IMR-90 (cell line): Measurements from ENCODE around the gene CDCP2. TPM values are rescaled to one million over a fixed set of nuclear protein-coding genes. Genes with fewer than 3 reads are reported as not detected.

Experiments used
- ATAC-seq: fragments of 200-7000 bp; cut with Tn5 transposase; 2 replicates; pipeline ENCODE4 v1.9.1; 2020; ENCODE audit warnings: low read depth, mild to moderate bottlenecking, moderate library complexity
- BruUV-seq: library from RNA; stranded (reverse); fragments of 400-500 nt; replicated peaks from 2 replicates; lab custom pipeline; 2021; lab: Mats Ljungman, UMichigan
- CTCF ChIA-PET: fragments of 300-600 bp; formaldehyde crosslinking; extraction: SDS; loops from one replicate; lab custom pipeline; 2021; ENCODE audit warnings: antibody characterized with exemption; lab: Yijun Ruan, JAX
- POLR2A ChIA-PET: fragments of 300-600 bp; sonication (Branson Sonifier 250); formaldehyde crosslinking; loops from one replicate; lab custom pipeline; 2022; ENCODE audit warnings: antibody characterized with exemption; ENCODE audit not compliant: unreplicated experiment; lab: Charles Lee
- DNase-seq: peaks from one replicate; pipeline ENCODE4 v3.0.0; 2013
- H2AFZ ChIP-seq: replicated peaks from 2 replicates; pipeline ENCODE3; 2013; ENCODE audit warnings: low read length, mild to moderate bottlenecking; ENCODE audit not compliant: poor library complexity
- H2AK5ac ChIP-seq: 2 replicates; pipeline ENCODE4 v1.6.1; 2013; ENCODE audit warnings: low read depth, low read length, inconsistent platforms
- H2AK9ac ChIP-seq: replicated peaks from 2 replicates; pipeline ENCODE3; 2013; ENCODE audit warnings: mild to moderate bottlenecking, low read depth, low read length, moderate library complexity; ENCODE audit not compliant: poor library complexity
- H2BK120ac ChIP-seq: 2 replicates; pipeline ENCODE4 v1.6.1; 2013; ENCODE audit warnings: low read depth, low read length, inconsistent platforms
- H2BK15ac ChIP-seq: 3 replicates; pipeline ENCODE4 v1.6.1; 2013; ENCODE audit warnings: low read depth, low read length, inconsistent platforms
- H2BK20ac ChIP-seq: 2 replicates; pipeline ENCODE4 v1.6.1; 2013; ENCODE audit warnings: low read depth, mild to moderate bottlenecking, inconsistent platforms, low read length, moderate library complexity
- H2BK5ac ChIP-seq: 2 replicates; pipeline ENCODE4 v1.6.1; 2013; ENCODE audit warnings: mild to moderate bottlenecking, low read depth, low read length, inconsistent platforms; ENCODE audit not compliant: poor library complexity, severe bottlenecking
- H3K14ac ChIP-seq: replicated peaks from 2 replicates; pipeline ENCODE4 v1.6.1; 2013; ENCODE audit warnings: low read depth, low read length, inconsistent platforms
- H3K18ac ChIP-seq: 2 replicates; pipeline ENCODE4 v1.6.1; 2013; ENCODE audit warnings: low read depth, low read length, control low read depth
- H3K23ac ChIP-seq: 2 replicates; pipeline ENCODE4 v1.6.1; 2013; ENCODE audit warnings: low read depth, low read length, inconsistent platforms
- H3K27ac ChIP-seq: 2 replicates; pipeline ENCODE4 v1.5.1; 2013; ENCODE audit warnings: mild to moderate bottlenecking, control low read depth, low read length; ENCODE audit not compliant: insufficient read depth
- H3K27me3 ChIP-seq: 2 replicates; pipeline ENCODE4 v1.6.1; 2013; ENCODE audit warnings: low read length; ENCODE audit not compliant: control insufficient read depth, insufficient read depth
- H3K36me3 ChIP-seq: 2 replicates; pipeline ENCODE4 v1.6.1; 2013; ENCODE audit warnings: low read length, mixed read lengths; ENCODE audit not compliant: control insufficient read depth, insufficient read depth
- H3K4ac ChIP-seq: 2 replicates; pipeline ENCODE4 v1.6.1; 2013; ENCODE audit warnings: low read depth, low read length, inconsistent platforms
- H3K4me1 ChIP-seq: 2 replicates; pipeline ENCODE4 v1.6.1; 2013; ENCODE audit warnings: low read length, mixed read lengths; ENCODE audit not compliant: control insufficient read depth, insufficient read depth
- H3K4me2 ChIP-seq: 2 replicates; pipeline ENCODE4 v1.6.1; 2013; ENCODE audit warnings: low read depth, mild to moderate bottlenecking, control low read depth, low read length, moderate library complexity
- H3K4me3 ChIP-seq: 2 replicates; pipeline ENCODE4 v1.5.1; 2013; ENCODE audit warnings: low read depth, mild to moderate bottlenecking, control low read depth, low read length, moderate library complexity; ENCODE audit not compliant: insufficient read depth
- H3K56ac ChIP-seq: 2 replicates; pipeline ENCODE4 v1.6.1; 2013; ENCODE audit warnings: low read length, inconsistent platforms; ENCODE audit not compliant: insufficient read depth; ENCODE audit errors: extremely low read depth
- H3K79me1 ChIP-seq, 2 experiments: 2 replicates each; pipeline ENCODE4 v1.6.1; 2013; ENCODE audit warnings: low read length in 2 of 2, inconsistent platforms in 1 of 2, low read depth in 1 of 2
- H3K9ac ChIP-seq: 2 replicates; pipeline ENCODE4 v1.6.1; 2013; ENCODE audit warnings: low read depth, low read length, control low read depth
- H3K9me1 ChIP-seq: 2 replicates; pipeline ENCODE4 v1.6.1; 2013; ENCODE audit warnings: low read length, inconsistent platforms; ENCODE audit not compliant: insufficient read depth
- H3K9me3 ChIP-seq: 2 replicates; pipeline ENCODE4 v1.6.1; 2013; ENCODE audit warnings: low read length; ENCODE audit not compliant: control insufficient read depth, insufficient read depth
- H4K20me1 ChIP-seq: 2 replicates; pipeline ENCODE4 v1.6.1; 2013; ENCODE audit warnings: low read length, inconsistent platforms; ENCODE audit not compliant: insufficient read depth
- H4K5ac ChIP-seq: 2 replicates; pipeline ENCODE4 v1.6.1; 2013; ENCODE audit warnings: mild to moderate bottlenecking, low read depth, low read length, control low read depth
- H4K8ac ChIP-seq, 2 experiments: 2 replicates each; pipeline ENCODE4 v1.6.1; 2013; ENCODE audit warnings: low read depth in 2 of 2, low read length in 2 of 2, control low read depth in 1 of 2, inconsistent platforms in 1 of 2
- H4K91ac ChIP-seq: 2 replicates; pipeline ENCODE4 v1.6.1; 2013; ENCODE audit warnings: low read depth, low read length, inconsistent platforms; ENCODE audit not compliant: insufficient read depth
- BHLHE40 ChIP-seq: fragments of 150-350 bp; IDR thresholded peaks from 2 replicates; pipeline ENCODE4 v1.6.1; 2016; ENCODE audit warnings: mild to moderate bottlenecking, low read depth, low read length
- CEBPB ChIP-seq: IDR thresholded peaks from 2 replicates; pipeline ENCODE4 v1.6.1; 2012; ENCODE audit warnings: low read depth, low read length, improper control_type of control experiment
- CHD1 ChIP-seq: IDR thresholded peaks from 2 replicates; pipeline ENCODE4 v1.6.1; 2012; ENCODE audit warnings: low read depth, low read length, improper control_type of control experiment
- FOS ChIP-seq: fragments of 150-350 bp; IDR thresholded peaks from 2 replicates; pipeline ENCODE4 v1.6.1; 2016; ENCODE audit warnings: low read depth, low read length
- MAFK ChIP-seq: IDR thresholded peaks from 2 replicates; pipeline ENCODE4 v1.6.1; 2012; ENCODE audit warnings: low read depth, low read length, improper control_type of control experiment
- MAZ ChIP-seq: IDR thresholded peaks from 2 replicates; pipeline ENCODE4 v1.6.1; 2012; ENCODE audit warnings: low read depth, mild to moderate bottlenecking, low read length, improper control_type of control experiment, moderate library complexity, borderline replicate concordance
- MXI1 ChIP-seq: IDR thresholded peaks from 2 replicates; pipeline ENCODE4 v1.6.1; 2012; ENCODE audit warnings: low read depth, mild to moderate bottlenecking, low read length, moderate library complexity, borderline replicate concordance
- NFE2L2 ChIP-seq: fragments of 150-350 bp; IDR thresholded peaks from 2 replicates; pipeline ENCODE4 v1.6.1; 2016; ENCODE audit warnings: low read depth, mild to moderate bottlenecking, low read length
- POLR2A ChIP-seq: IDR thresholded peaks from 2 replicates; pipeline ENCODE4 v1.6.1; 2012; ENCODE audit warnings: mild to moderate bottlenecking, low read depth, low read length
- RAD21 ChIP-seq: IDR thresholded peaks from 2 replicates; pipeline ENCODE4 v1.6.1; 2012; ENCODE audit warnings: low read length, improper control_type of control experiment
- RCOR1 ChIP-seq: IDR thresholded peaks from 2 replicates; pipeline ENCODE4 v1.6.1; 2012; ENCODE audit warnings: mild to moderate bottlenecking, low read length, improper control_type of control experiment; ENCODE audit not compliant: insufficient replicate concordance
- RFX5 ChIP-seq: IDR thresholded peaks from 2 replicates; pipeline ENCODE4 v1.8.0; 2012; ENCODE audit warnings: low read depth, mild to moderate bottlenecking, low read length, moderate library complexity
- SMC3 ChIP-seq: fragments of 150-350 bp; IDR thresholded peaks from 2 replicates; pipeline ENCODE4 v1.6.1; 2016; ENCODE audit warnings: low read depth, mild to moderate bottlenecking, antibody characterized with exemption, low read length, moderate library complexity
- USF2 ChIP-seq: fragments of 150-350 bp; IDR thresholded peaks from 2 replicates; pipeline ENCODE4 v1.6.1; 2017; ENCODE audit warnings: mild to moderate bottlenecking, antibody characterized with exemption, low read length, low read depth
- WGBS, 2 experiments: methylation state at CpG; one replicate each; pipeline versions ENCODE4 v1.1.5 to v1.1.7; 2013; ENCODE audit warnings: missing lambda C conversion rate in 2 of 2; ENCODE audit not compliant: insufficient read length in 1 of 2; ENCODE audit errors: extremely low coverage in 2 of 2; 5-methylcytosine and 5-hydroxymethylcytosine counted together
- dilution Hi-C: fragments of 300-500 bp; cut with HindIII; formaldehyde crosslinking; loops from one replicate; pipeline ENCODE4 v1.14.3; 2018; ENCODE audit warnings: low sequenced_read_pairs; ENCODE audit not compliant: unreplicated experiment
- in situ Hi-C: fragments of 300-500 bp; cut with MboI; formaldehyde crosslinking; loops from 3 replicates; pipeline ENCODE4 v1.14.3; 2019; ENCODE audit warnings: low sequenced_read_pairs, inconsistent platforms, mixed read lengths
- intact Hi-C: fragments of 100-400 bp; cut with micrococcal nuclease; formaldehyde crosslinking; loops from 2 replicates; pipeline ENCODE4 v1.10.0; 2022
- polyA plus RNA-seq, 3 experiments: library from polyadenylated mRNA; depleted of rRNA; stranded (reverse); fragments of >200 nt; gene quantifications; 2 replicates each; pipeline ENCODE4 v1.2.3, GENCODE V29; 2012; ENCODE audit warnings: low replicate concordance in 1 of 3
- total RNA-seq: library from RNA; depleted of rRNA; stranded (reverse); fragments of >200 nt; gene quantifications from 2 replicates; pipeline ENCODE4 v1.2.3, GENCODE V29; 2012
- TF ChIP-seq, protein P1 (sequence below): conservative IDR thresholded peaks from 2 replicates; pipeline ENCODE4 v1.5.1; 2012; ENCODE audit warnings: mild to moderate bottlenecking, low read depth, low read length, improper control_type of control experiment
- TF ChIP-seq, protein P2 (sequence below): fragments of 150-350 bp; IDR thresholded peaks from 2 replicates; pipeline ENCODE4 v1.6.1; 2016; ENCODE audit warnings: low read depth, mild to moderate bottlenecking, low read length, moderate library complexity, borderline replicate concordance

The CDCP2 gene
- total and polyA plus RNA-seq, 2 of the 4 experiments (the other 2 are of a cell fraction), result not detected

DNA sequence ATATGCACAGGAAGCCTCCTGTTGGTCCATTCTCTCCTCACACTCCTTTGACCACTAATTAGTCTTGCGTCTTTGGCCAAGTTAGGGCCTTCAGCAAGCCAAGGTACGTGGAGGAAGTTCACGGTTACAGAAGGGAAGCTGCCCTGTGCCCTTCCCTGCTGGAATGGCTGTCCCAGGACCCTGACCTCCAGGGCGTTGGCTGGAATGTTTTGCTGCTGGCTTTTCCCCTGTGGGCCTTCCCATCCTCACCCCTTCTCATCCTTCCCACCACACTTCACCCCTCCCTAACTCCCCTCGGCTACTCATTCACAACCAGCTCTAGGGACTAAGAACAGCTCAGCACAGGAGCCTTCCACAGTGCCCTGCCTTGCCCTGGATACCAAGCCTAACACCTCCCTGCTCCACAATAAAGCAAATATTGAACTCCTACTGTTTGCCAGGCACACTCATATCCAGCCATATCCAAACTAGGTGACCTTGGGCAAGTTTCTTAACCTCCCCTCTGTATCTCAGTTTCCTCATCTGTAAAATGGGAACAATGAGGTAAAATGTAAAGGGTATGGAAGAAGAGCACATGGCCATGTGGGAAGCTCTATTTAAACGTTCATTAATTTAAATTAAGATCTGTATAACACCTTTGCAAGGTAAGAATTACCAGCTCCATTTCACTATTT is 8.8 kb upstream of the CDCP2 start:
- no peak overlapping the region for H2AK5ac ChIP-seq
- no peak overlapping the region for H2AFZ ChIP-seq
- DNase-seq (no peak), ATAC-seq (no peak)
- intact Hi-C loops (no loop called here), dilution Hi-C loops (no loop called here), in situ Hi-C loops (no loop called here)
- H3K4ac ChIP-seq, result no peak overlapping the region
- no peaks in the 10 kb centered on the region for H3K36me3 ChIP-seq
- peaks cover 8% of the 10 kb centered on the region; the same call in 1 of the 2 replicates for H3K27me3 ChIP-seq
- no peak overlapping the region for H3K9ac ChIP-seq
- no peak overlapping the region for H2BK20ac ChIP-seq
- no peak overlapping the region for H4K91ac ChIP-seq
- TF ChIP-seq, protein P1, sequence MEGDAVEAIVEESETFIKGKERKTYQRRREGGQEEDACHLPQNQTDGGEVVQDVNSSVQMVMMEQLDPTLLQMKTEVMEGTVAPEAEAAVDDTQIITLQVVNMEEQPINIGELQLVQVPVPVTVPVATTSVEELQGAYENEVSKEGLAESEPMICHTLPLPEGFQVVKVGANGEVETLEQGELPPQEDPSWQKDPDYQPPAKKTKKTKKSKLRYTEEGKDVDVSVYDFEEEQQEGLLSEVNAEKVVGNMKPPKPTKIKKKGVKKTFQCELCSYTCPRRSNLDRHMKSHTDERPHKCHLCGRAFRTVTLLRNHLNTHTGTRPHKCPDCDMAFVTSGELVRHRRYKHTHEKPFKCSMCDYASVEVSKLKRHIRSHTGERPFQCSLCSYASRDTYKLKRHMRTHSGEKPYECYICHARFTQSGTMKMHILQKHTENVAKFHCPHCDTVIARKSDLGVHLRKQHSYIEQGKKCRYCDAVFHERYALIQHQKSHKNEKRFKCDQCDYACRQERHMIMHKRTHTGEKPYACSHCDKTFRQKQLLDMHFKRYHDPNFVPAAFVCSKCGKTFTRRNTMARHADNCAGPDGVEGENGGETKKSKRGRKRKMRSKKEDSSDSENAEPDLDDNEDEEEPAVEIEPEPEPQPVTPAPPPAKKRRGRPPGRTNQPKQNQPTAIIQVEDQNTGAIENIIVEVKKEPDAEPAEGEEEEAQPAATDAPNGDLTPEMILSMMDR, result no peak
- TF ChIP-seq MXI1 (no peak), RAD21 (no peak), MAFK (no peak), NFE2L2 (no peak), CHD1 (no peak), POLR2A (no peak), USF2 (no peak), RFX5 (no peak), SMC3 (no peak), FOS (no peak), CEBPB (no peak), BHLHE40 (no peak), RCOR1 (no peak), MAZ (no peak)
- TF ChIP-seq, protein P2, sequence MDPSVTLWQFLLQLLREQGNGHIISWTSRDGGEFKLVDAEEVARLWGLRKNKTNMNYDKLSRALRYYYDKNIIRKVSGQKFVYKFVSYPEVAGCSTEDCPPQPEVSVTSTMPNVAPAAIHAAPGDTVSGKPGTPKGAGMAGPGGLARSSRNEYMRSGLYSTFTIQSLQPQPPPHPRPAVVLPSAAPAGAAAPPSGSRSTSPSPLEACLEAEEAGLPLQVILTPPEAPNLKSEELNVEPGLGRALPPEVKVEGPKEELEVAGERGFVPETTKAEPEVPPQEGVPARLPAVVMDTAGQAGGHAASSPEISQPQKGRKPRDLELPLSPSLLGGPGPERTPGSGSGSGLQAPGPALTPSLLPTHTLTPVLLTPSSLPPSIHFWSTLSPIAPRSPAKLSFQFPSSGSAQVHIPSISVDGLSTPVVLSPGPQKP, result no peak
- no peak overlapping the region for H3K14ac ChIP-seq
- WGBS, 2 experiments, result 63% methylated on average over 2 of the region's 6 CpGs; no CpG with 5 or more reads in 1 of the 2 experiments
- BruUV-seq, result no TSS peak
- H3K4me2 ChIP-seq, result no peak overlapping the region
- no peak overlapping the region for H3K56ac ChIP-seq
- H3K4me3 ChIP-seq, result no peak overlapping the region
- no peak overlapping the region for H2AK9ac ChIP-seq
- H3K27ac ChIP-seq, result no peak overlapping the region
- no peaks in the 10 kb centered on the region; the same call in 1 of the 2 replicates for H3K4me1 ChIP-seq
- no peaks in the 10 kb centered on the region for H3K79me1 ChIP-seq
- no peaks in the 10 kb centered on the region for H4K20me1 ChIP-seq
- ChIA-PET POLR2A (no interaction called here), CTCF (no interaction called here)
- no peak overlapping the region for H4K5ac ChIP-seq
- 0 out of 2 replicates have a peak, but pooled peaks cover 6% of the 10 kb centered on the region for H3K9me1 ChIP-seq
- H4K8ac ChIP-seq, result no peak overlapping the region
- no peak overlapping the region for H3K23ac ChIP-seq
- no peak overlapping the region for H2BK5ac ChIP-seq
- no peak overlapping the region for H2BK120ac ChIP-seq
- H3K9me3 ChIP-seq, result no peaks in the 10 kb centered on the region
- H3K18ac ChIP-seq, result no peak overlapping the region
- H2BK15ac ChIP-seq, result no peak overlapping the region
